Large intestine (tissue), 3 donors: ENCODE measurements around the gene POU2F1. TPM values are rescaled to one million over a fixed set of nuclear protein-coding genes. Genes with fewer than 3 reads are reported as not detected.

ENCODE experiments used
- DNase-seq, 2 donors: peaks; one replicate each; pipeline versions ENCODE4 v3.0.0 to v3.0.0-alpha.2; 2013
- H3K27ac ChIP-seq: one replicate; pipeline ENCODE4 v1.5.1; 2013; ENCODE audit warnings: low read length
- H3K27me3 ChIP-seq: 2 replicates; pipeline ENCODE4 v1.6.1; 2013; ENCODE audit warnings: low read length; ENCODE audit not compliant: control insufficient read depth, insufficient read depth
- H3K36me3 ChIP-seq: 2 replicates; pipeline ENCODE4 v1.6.1; 2013; ENCODE audit warnings: low read length; ENCODE audit not compliant: control insufficient read depth, insufficient read depth
- H3K4me1 ChIP-seq: one replicate; pipeline ENCODE4 v1.6.1; 2013; ENCODE audit warnings: low read length; ENCODE audit not compliant: control insufficient read depth, insufficient read depth
- H3K4me3 ChIP-seq: one replicate; pipeline ENCODE4 v1.5.1; 2013; ENCODE audit warnings: low read length
- H3K9me3 ChIP-seq: one replicate; pipeline ENCODE4 v1.6.1; 2013; ENCODE audit warnings: mild to moderate bottlenecking, low read depth, low read length, moderate library complexity; ENCODE audit not compliant: control insufficient read depth
- WGBS: methylation state at CpG from one replicate; pipeline ENCODE4 v1.1.5; 2013; ENCODE audit warnings: low lambda C conversion rate; ENCODE audit not compliant: insufficient coverage; 5-methylcytosine and 5-hydroxymethylcytosine counted together
- polyA plus RNA-seq: library from polyadenylated mRNA; unstranded; fragments of 120-200 nt; gene quantifications from one replicate; pipeline ENCODE4 v1.2.1, GENCODE V29; 2013

POU2F1 gene
- polyA plus RNA-seq, 1 donor: 8.9 TPM

- no peak for DNase-seq
- H3K36me3 ChIP-seq: no peaks in the 10 kb centered on the region
- no peaks in the 10 kb centered on the region for H3K27me3 ChIP-seq
- H3K4me1 ChIP-seq: no peaks in the 10 kb centered on the region
- no peak overlapping the region for H3K27ac ChIP-seq
- no CpG with 5 or more reads among the region's 5 CpGs for WGBS
- no peak overlapping the region for H3K4me3 ChIP-seq
- no peaks in the 10 kb centered on the region for H3K9me3 ChIP-seq
Observed at GRCh38 chr1:167474191-167474641, 253.5 kb downstream of the POU2F1 start.

DNA sequence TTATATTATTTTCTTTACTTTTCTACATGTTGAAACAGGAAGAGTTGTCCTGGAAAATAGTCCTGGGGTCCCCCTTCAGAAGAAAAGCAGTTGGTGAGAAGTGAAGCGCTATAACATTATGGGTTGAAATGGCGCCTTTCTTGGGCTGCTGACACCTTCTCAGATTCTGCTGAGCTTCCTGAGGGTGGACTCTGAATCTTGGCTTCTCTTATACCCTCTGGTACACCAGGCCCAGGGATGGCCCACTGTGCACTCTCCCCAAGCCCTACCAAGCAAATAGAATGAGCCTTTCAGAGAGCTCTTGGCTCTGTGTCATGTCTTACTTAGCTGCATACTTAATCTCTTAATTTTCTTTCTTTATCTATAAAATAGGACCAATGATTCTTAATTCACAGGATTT, 255.4 kb downstream of the POU2F1 start:
- DNase-seq: no peak
- Histone ChIP-seq H3K4me3 (no peak overlapping the region), H3K4me1 (no peaks in the 10 kb centered on the region), H3K27me3 (no peaks in the 10 kb centered on the region), H3K9me3 (no peaks in the 10 kb centered on the region), H3K27ac (no peak overlapping the region), H3K36me3 (no peaks in the 10 kb centered on the region)
- WGBS: no CpG with 5 or more reads among the region's 2 CpGs

Other genes with a start within 250 kb of the POU2F1 start
- 1.7 TPM for gene ILDR2, start 245.3 kb upstream of the POU2F1 start, polyA plus RNA-seq
- 0.19 TPM for gene MAEL, start 231.6 kb upstream of the POU2F1 start, polyA plus RNA-seq
- 64.4 TPM for gene GPA33, start 130.5 kb upstream of the POU2F1 start, polyA plus RNA-seq
- 0.40 TPM for gene STYXL2, start 126.8 kb upstream of the POU2F1 start, polyA plus RNA-seq